Endothelial cell of umbilical vein (primary cell): ENCODE results near the gene TGFBR3. TPM values are rescaled to one million over a fixed set of nuclear protein-coding genes. Genes with fewer than 3 reads are reported as not detected.

Source experiments
- BruUV-seq: library from RNA; stranded (reverse); fragments of 400-500 nt; replicated peaks from 2 replicates; lab custom pipeline; 2021; lab: Mats Ljungman, UMichigan
- CTCF ChIA-PET: fragments of 300-600, 350-600 bp; sonication (Branson Sonifier 250); formaldehyde crosslinking; loops from one replicate; lab custom pipeline; 2021; ENCODE audit warnings: antibody characterized with exemption, inconsistent platforms; lab: Charles Lee
- POLR2A ChIA-PET: fragments of 300-600, 350-600 bp; sonication (Branson Sonifier 250); formaldehyde crosslinking; loops from one replicate; lab custom pipeline; 2021; ENCODE audit warnings: antibody characterized with exemption, inconsistent platforms; lab: Charles Lee
- DNase-seq: peaks from one replicate; pipeline ENCODE4 v3.0.0-alpha.2; 2011; ENCODE audit warnings: low read depth, low spot score
- FAIRE-seq: peaks from 2 replicates; lab custom pipeline; 2011; peaks lifted over from hg19 to GRCh38; lab: Jason Lieb, UNC
- H2AFZ ChIP-seq: 2 replicates; pipeline ENCODE4 v1.6.0; 2012; ENCODE audit warnings: low read depth, low read length, control low read depth, inconsistent platforms
- H3K27ac ChIP-seq: 2 replicates; pipeline ENCODE4 v1.5.1; 2011; ENCODE audit warnings: low read depth, mild to moderate bottlenecking, control low read depth, low read length, moderate library complexity; ENCODE audit not compliant: insufficient read depth
- H3K27me3 ChIP-seq, 2 experiments: 2 replicates each; pipeline versions ENCODE4 v1.6.0 to v1.6.1; 2011; ENCODE audit warnings: low read length in 2 of 2, mixed read lengths in 1 of 2; ENCODE audit not compliant: control insufficient read depth in 2 of 2, insufficient read depth in 2 of 2
- H3K36me3 ChIP-seq, 2 experiments: 2 replicates in 1 of 2; 3 replicates in 1 of 2; pipeline ENCODE4 v1.5.1; 2011; ENCODE audit warnings: low read length in 2 of 2, mild to moderate bottlenecking in 1 of 2, moderate library complexity in 1 of 2; ENCODE audit not compliant: control insufficient read depth in 2 of 2, insufficient read depth in 2 of 2; ENCODE audit errors: extremely low read depth in 1 of 2
- H3K4me1 ChIP-seq: 3 replicates; pipeline ENCODE4 v1.5.1; 2011; ENCODE audit warnings: mild to moderate bottlenecking, low read length; ENCODE audit not compliant: control insufficient read depth, insufficient read depth; ENCODE audit errors: extremely low read depth
- H3K4me2 ChIP-seq: 2 replicates; pipeline ENCODE4 v1.6.1; 2011; ENCODE audit warnings: low read length, control low read depth, mixed read lengths; ENCODE audit not compliant: insufficient read depth
- H3K4me3 ChIP-seq, 3 experiments: fragments of 200-600 bp in 1 of 3; sonication (generic), shearing (Covaris generic) in 1 of 3; replicated peaks in 1 of 3; 2 replicates each; pipeline ENCODE4 v1.5.1; 2011 to 2016; ENCODE audit warnings: control low read depth in 3 of 3, low read length in 3 of 3, mild to moderate bottlenecking in 2 of 3, inconsistent platforms in 1 of 3, low read depth in 1 of 3, moderate library complexity in 1 of 3; ENCODE audit not compliant: insufficient read depth in 1 of 3
- H3K79me2 ChIP-seq: 2 replicates; pipeline ENCODE4 v1.6.0; 2012; ENCODE audit warnings: low read length, inconsistent platforms; ENCODE audit not compliant: control insufficient read depth, insufficient read depth
- H3K9ac ChIP-seq: replicated peaks from 2 replicates; pipeline ENCODE3; 2011; ENCODE audit warnings: low read length, control low read depth; ENCODE audit not compliant: insufficient read depth; ENCODE audit errors: extremely low read depth
- H3K9me1 ChIP-seq: replicated peaks from 3 replicates; pipeline ENCODE4 v1.6.0; 2011; ENCODE audit warnings: mild to moderate bottlenecking, low read length; ENCODE audit not compliant: control insufficient read depth, insufficient read depth; ENCODE audit errors: extremely low read depth
- H3K9me3 ChIP-seq: replicated peaks from 2 replicates; pipeline ENCODE4 v1.5.1; 2012; ENCODE audit warnings: low read length, inconsistent platforms; ENCODE audit not compliant: control insufficient read depth, insufficient read depth
- H4K20me1 ChIP-seq: replicated peaks from 2 replicates; pipeline ENCODE3; 2011; ENCODE audit warnings: mild to moderate bottlenecking, low read length; ENCODE audit not compliant: control insufficient read depth, insufficient read depth; ENCODE audit errors: extremely low read depth
- CTCF ChIP-seq, 2 donors: IDR thresholded peaks; 1 replicate in 1 of 2; 2 replicates in 1 of 2; pipeline ENCODE4 v1.5.1; 2011; ENCODE audit warnings: low read length in 2 of 2, mild to moderate bottlenecking in 2 of 2, moderate library complexity in 2 of 2, control low read depth in 1 of 2, inconsistent platforms in 1 of 2, low read depth in 1 of 2; ENCODE audit not compliant: insufficient read depth in 1 of 2; ENCODE audit errors: extremely low read depth in 1 of 2
- EZH2 ChIP-seq: IDR thresholded peaks from 2 replicates; pipeline ENCODE4 v1.6.1; 2012; ENCODE audit warnings: borderline replicate concordance, low read depth, mild to moderate bottlenecking, moderate library complexity, low read length, inconsistent platforms; ENCODE audit not compliant: severe bottlenecking
- FOS ChIP-seq: IDR thresholded peaks from 2 replicates; pipeline ENCODE4 v1.6.1; 2011; ENCODE audit warnings: mild to moderate bottlenecking, low read length, moderate library complexity, borderline replicate concordance; ENCODE audit not compliant: insufficient read depth
- GATA2 ChIP-seq: IDR thresholded peaks from 2 replicates; pipeline ENCODE4 v1.7.0; 2011; ENCODE audit warnings: low read depth, mild to moderate bottlenecking, moderate library complexity, mixed read lengths, low read length; ENCODE audit not compliant: insufficient read length, insufficient read depth
- JUN ChIP-seq: IDR thresholded peaks from 2 replicates; pipeline ENCODE4 v1.6.1; 2011; ENCODE audit warnings: borderline replicate concordance, low read depth; ENCODE audit not compliant: insufficient read length, insufficient read depth
- MAX ChIP-seq: IDR thresholded peaks from 2 replicates; pipeline ENCODE4 v1.6.1; 2011; ENCODE audit not compliant: insufficient read depth, insufficient read length
- MYC ChIP-seq: IDR thresholded peaks from one replicate; pipeline ENCODE4 v1.6.1; 2011; ENCODE audit warnings: mild to moderate bottlenecking, low read depth, low read length
- POLR2A ChIP-seq: IDR thresholded peaks from 2 replicates; pipeline ENCODE4 v1.6.1; 2012; ENCODE audit warnings: low read depth, mild to moderate bottlenecking, control low read depth, low read length
- POLR2AphosphoS5 ChIP-seq: IDR thresholded peaks from 2 replicates; pipeline ENCODE4 v1.6.1; 2012; ENCODE audit warnings: low read depth, mild to moderate bottlenecking, control low read depth, low read length, moderate library complexity; ENCODE audit not compliant: insufficient read depth
- dilution Hi-C: fragments of 300-500 bp; cut with MboI; formaldehyde crosslinking; loops from one replicate; pipeline ENCODE4 v1.15.0; 2019; ENCODE audit warnings: low sequenced_read_pairs; ENCODE audit not compliant: extremely low pct_ligation_motif_present
- intact Hi-C: fragments of 100-400 bp; cut with micrococcal nuclease; formaldehyde crosslinking; loops from one replicate; pipeline ENCODE4 v1.10.0; 2022
- polyA plus RNA-seq, 4 experiments: library from polyadenylated mRNA; depleted of rRNA in 3 of 4; stranded (reverse) in 3 of 4; unstranded in 1 of 4; fragments of >200 nt; gene quantifications; 2 replicates each; pipeline versions ENCODE4 v1.2.1 to v1.2.3, GENCODE V29; 2011 to 2012; ENCODE audit warnings: missing spikeins in 1 of 4
- total RNA-seq: library from RNA; stranded (reverse); gene quantifications from 2 replicates; pipeline ENCODE4 v1.2.3, GENCODE V29; 2021

Gene TGFBR3
- total and polyA plus RNA-seq, 2 donors (not counting 3 experiments of a cell fraction or from before 2014, with no cell fraction given) = 8.0 to 13.4 TPM

DNA sequence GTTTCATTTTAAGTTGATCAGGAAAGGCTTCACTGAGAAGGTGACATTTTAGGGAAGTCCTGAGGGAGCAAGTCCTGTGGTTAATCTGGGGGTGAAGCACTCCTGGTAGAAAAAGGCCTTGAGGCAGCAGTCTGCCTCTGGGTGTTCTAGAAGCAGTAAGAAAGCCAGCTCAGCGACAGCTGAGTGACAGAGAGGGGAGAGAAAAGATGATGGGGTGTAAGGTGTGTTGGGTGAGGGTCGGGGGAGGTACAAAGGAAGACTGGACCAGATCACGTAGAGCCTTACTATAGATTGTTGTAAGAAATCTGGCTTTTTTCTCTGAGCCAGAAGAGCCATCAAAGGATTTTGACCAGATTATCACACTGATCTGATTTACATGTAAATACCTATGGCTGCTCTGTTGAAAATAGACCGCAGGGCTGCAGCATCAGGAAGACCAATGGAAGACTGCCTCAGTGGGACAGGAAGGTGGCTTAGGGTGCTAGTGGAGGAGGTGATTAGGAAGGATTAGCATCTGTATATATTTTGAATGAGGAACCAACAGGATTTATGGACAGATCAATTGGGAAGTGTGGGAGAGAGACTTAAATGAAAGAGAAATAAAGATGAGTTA is 254.1 kb downstream of the TGFBR3 start:
- Histone ChIP-seq H3K79me2 (no peaks in the 10 kb centered on the region), H3K27me3 (no peaks in the 10 kb centered on the region), H3K36me3 (no peaks in the 10 kb centered on the region), H3K9me1 (no peaks in the 10 kb centered on the region), H3K9me3 (no peaks in the 10 kb centered on the region), H3K27ac (no peak overlapping the region), H3K4me1 (peaks cover 3% of the 10 kb centered on the region), H2AFZ (no peak overlapping the region), H3K4me2 (no peak overlapping the region), H3K9ac (no peak overlapping the region), H4K20me1 (no peaks in the 10 kb centered on the region), H3K4me3 (no peak overlapping the region)
- no TSS peak for BruUV-seq
- ChIA-PET CTCF (no interaction called here), POLR2A (no interaction called here)
- DNase-seq (no peak), FAIRE-seq (no peak)
- intact Hi-C loops (no loop called here), dilution Hi-C loops (no loop called here)
- TF ChIP-seq MYC = no peak
- no peak for TF ChIP-seq JUN
- TF ChIP-seq POLR2AphosphoS5 = no peak
- no peak for TF ChIP-seq CTCF (IDR thresholded peaks at IDR 0.05; ENCODE audit: extremely low read depth in 1 of 2, insufficient read depth in 1 of 2, low read depth in 1 of 2, low read length in 2 of 2)
- no peak for TF ChIP-seq MAX
- TF ChIP-seq EZH2 = no peak
- no peak for TF ChIP-seq POLR2A
- TF ChIP-seq FOS = no peak
- no peak for TF ChIP-seq GATA2
